PC-9 (cell line): Measurements from ENCODE around the gene PTPRD. TPM values are rescaled to one million over a fixed set of nuclear protein-coding genes. Genes with fewer than 3 reads are reported as not detected.

Source experiments
- BruUV-seq: library from RNA; stranded (reverse); fragments of 400-500 nt; replicated peaks from 2 replicates; lab custom pipeline; 2021; lab: Mats Ljungman, UMichigan
- CTCF ChIA-PET: fragments of 300-600 bp; sonication (Branson Sonifier 250); formaldehyde crosslinking; loops from one replicate; lab custom pipeline; 2022; ENCODE audit warnings: antibody characterized with exemption; lab: Charles Lee
- POLR2A ChIA-PET: fragments of 300-600 bp; sonication (Branson Sonifier 250); formaldehyde crosslinking; loops from one replicate; lab custom pipeline; 2022; ENCODE audit warnings: antibody characterized with exemption; ENCODE audit not compliant: unreplicated experiment; lab: Charles Lee
- DNase-seq, 2 experiments: peaks; one replicate each; pipeline versions ENCODE4 v3.0.0 to v3.0.0-alpha.2; 2015 to 2022; ENCODE audit warnings: mixed read lengths in 1 of 2
- H2AFZ ChIP-seq: fragments of 200-600 bp; sonication (generic); 2 replicates; pipeline ENCODE4 v1.8.1; 2017; ENCODE audit warnings: antibody characterized with exemption
- H3F3A ChIP-seq: fragments of 200-600 bp; sonication (generic); 2 replicates; pipeline ENCODE4 v1.8.1; 2017; ENCODE audit warnings: antibody characterized with exemption, mild to moderate bottlenecking, low read depth; ENCODE audit not compliant: insufficient read depth
- H3K27ac ChIP-seq: fragments of 200-600 bp; sonication (generic); 2 replicates; pipeline ENCODE4 v1.6.1; 2016; ENCODE audit warnings: mixed run types
- H3K27me3 ChIP-seq: fragments of 200-600 bp; sonication (generic); 2 replicates; pipeline ENCODE4 v1.6.1; 2016; ENCODE audit warnings: low read depth, mixed run types; ENCODE audit not compliant: insufficient read depth
- H3K36me3 ChIP-seq: fragments of 200-600 bp; sonication (generic); 2 replicates; pipeline ENCODE4 v1.6.1; 2016; ENCODE audit warnings: low read depth, mixed run types
- H3K4me1 ChIP-seq: fragments of 200-600 bp; sonication (generic); replicated peaks from 2 replicates; pipeline ENCODE4 v1.6.1; 2016; ENCODE audit warnings: mixed run types; ENCODE audit not compliant: insufficient read depth
- H3K4me2 ChIP-seq: fragments of 200-600 bp; sonication (generic); 2 replicates; pipeline ENCODE4 v1.6.1; 2017; ENCODE audit warnings: mixed run types
- H3K4me3 ChIP-seq: fragments of 200-600 bp; sonication (generic); 2 replicates; pipeline ENCODE4 v1.6.1; 2016; ENCODE audit warnings: mixed run types
- H3K79me2 ChIP-seq: fragments of 200-600 bp; sonication (generic); 2 replicates; pipeline ENCODE4 v1.6.1; 2017; ENCODE audit warnings: low read depth, mixed run types
- H3K9me2 ChIP-seq: fragments of 200-600 bp; sonication (generic); 2 replicates; pipeline ENCODE4 v1.8.1; 2017; ENCODE audit warnings: mild to moderate bottlenecking; ENCODE audit not compliant: insufficient read depth
- H3K9me3 ChIP-seq: fragments of 200-600 bp; sonication (generic); 2 replicates; pipeline ENCODE4 v1.8.1; 2016; ENCODE audit warnings: low read depth; ENCODE audit not compliant: insufficient read depth
- H4K20me1 ChIP-seq: fragments of 200-600 bp; sonication (generic); 2 replicates; pipeline ENCODE4 v1.8.1; 2017; ENCODE audit not compliant: insufficient read depth
- EZH2 ChIP-seq: fragments of 200-600 bp; sonication (generic); IDR thresholded peaks from 2 replicates; pipeline ENCODE4 v1.8.0; 2017; ENCODE audit warnings: antibody characterized with exemption, low read depth
- intact Hi-C: fragments of 100-400 bp; cut with micrococcal nuclease; formaldehyde crosslinking; loops from one replicate; pipeline ENCODE4 v1.10.0; 2022; ENCODE audit not compliant: unreplicated experiment
- total RNA-seq: library from RNA; stranded (reverse); gene quantifications from 2 replicates; pipeline ENCODE4 v1.2.3, GENCODE V29; 2021
- TF ChIP-seq, protein P1 (sequence below): fragments of 200-600 bp; sonication (generic); conservative IDR thresholded peaks from 2 replicates; pipeline ENCODE4 v1.6.1; 2017; ENCODE audit warnings: mixed run types, antibody characterized with exemption, mild to moderate bottlenecking, moderate library complexity

The PTPRD gene
- total RNA-seq, 1 experiment from 2014 or later, result not detected

- TF ChIP-seq EZH2, result no peak
- TF ChIP-seq, protein P1, sequence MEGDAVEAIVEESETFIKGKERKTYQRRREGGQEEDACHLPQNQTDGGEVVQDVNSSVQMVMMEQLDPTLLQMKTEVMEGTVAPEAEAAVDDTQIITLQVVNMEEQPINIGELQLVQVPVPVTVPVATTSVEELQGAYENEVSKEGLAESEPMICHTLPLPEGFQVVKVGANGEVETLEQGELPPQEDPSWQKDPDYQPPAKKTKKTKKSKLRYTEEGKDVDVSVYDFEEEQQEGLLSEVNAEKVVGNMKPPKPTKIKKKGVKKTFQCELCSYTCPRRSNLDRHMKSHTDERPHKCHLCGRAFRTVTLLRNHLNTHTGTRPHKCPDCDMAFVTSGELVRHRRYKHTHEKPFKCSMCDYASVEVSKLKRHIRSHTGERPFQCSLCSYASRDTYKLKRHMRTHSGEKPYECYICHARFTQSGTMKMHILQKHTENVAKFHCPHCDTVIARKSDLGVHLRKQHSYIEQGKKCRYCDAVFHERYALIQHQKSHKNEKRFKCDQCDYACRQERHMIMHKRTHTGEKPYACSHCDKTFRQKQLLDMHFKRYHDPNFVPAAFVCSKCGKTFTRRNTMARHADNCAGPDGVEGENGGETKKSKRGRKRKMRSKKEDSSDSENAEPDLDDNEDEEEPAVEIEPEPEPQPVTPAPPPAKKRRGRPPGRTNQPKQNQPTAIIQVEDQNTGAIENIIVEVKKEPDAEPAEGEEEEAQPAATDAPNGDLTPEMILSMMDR, result no peak
- intact Hi-C loops, result no loop called here
These were observed 1850.2 kb downstream of the PTPRD start for GRCh38 chr9:8762479-8763085.

GRCh38 chr9:8760000-8760767 lies 1852.6 kb downstream of the PTPRD start:
- Histone ChIP-seq H3K4me1 (no peaks in the 10 kb centered on the region), H3F3A (no peaks in the 10 kb centered on the region), H3K9me3 (no peaks in the 10 kb centered on the region), H3K27me3 (no peaks in the 10 kb centered on the region), H2AFZ (no peak overlapping the region), H3K27ac (no peak overlapping the region), H3K9me2 (no peaks in the 10 kb centered on the region), H3K79me2 (no peaks in the 10 kb centered on the region), H3K36me3 (no peaks in the 10 kb centered on the region), H3K4me2 (no peak overlapping the region), H4K20me1 (no peaks in the 10 kb centered on the region), H3K4me3 (no peak overlapping the region)
- ChIA-PET CTCF (no interaction called here), POLR2A (no interaction called here)
- TF ChIP-seq, protein P1, result no peak
- TF ChIP-seq EZH2, result no peak
- DNase-seq, result no peak
- no TSS peak for BruUV-seq
- intact Hi-C loops, result no loop called here

More at GRCh38 chr9:8762479-8763085, 1850.2 kb downstream of the PTPRD start:
- ChIA-PET POLR2A (no interaction called here), CTCF (no interaction called here)
- no peaks in the 10 kb centered on the region for H3K9me3 ChIP-seq
- no peaks in the 10 kb centered on the region for H3F3A ChIP-seq
- H4K20me1 ChIP-seq, result no peaks in the 10 kb centered on the region
- no peaks in the 10 kb centered on the region for H3K36me3 ChIP-seq
- no peak overlapping the region for H3K4me2 ChIP-seq
- H3K4me3 ChIP-seq, result no peak overlapping the region
- H3K4me1 ChIP-seq, result no peaks in the 10 kb centered on the region
- no peak overlapping the region for H2AFZ ChIP-seq
- no peaks in the 10 kb centered on the region for H3K9me2 ChIP-seq
- H3K79me2 ChIP-seq, result no peaks in the 10 kb centered on the region
- H3K27ac ChIP-seq, result no peak overlapping the region
- no peaks in the 10 kb centered on the region for H3K27me3 ChIP-seq
- no TSS peak for BruUV-seq
- DNase-seq, result no peak

GRCh38 chr9:8757881-8758280 lies 1854.9 kb downstream of the PTPRD start:
- POLR2A ChIA-PET, result no interaction called here
- H2AFZ ChIP-seq, result no peak overlapping the region
- BruUV-seq, result no TSS peak
- H3F3A ChIP-seq, result no peaks in the 10 kb centered on the region
- H3K27me3 ChIP-seq, result no peaks in the 10 kb centered on the region
- no peaks in the 10 kb centered on the region for H3K36me3 ChIP-seq
- H3K27ac ChIP-seq, result no peak overlapping the region
- H4K20me1 ChIP-seq, result no peaks in the 10 kb centered on the region
- no peaks in the 10 kb centered on the region for H3K9me2 ChIP-seq
- no peaks in the 10 kb centered on the region for H3K9me3 ChIP-seq
- H3K4me1 ChIP-seq, result no peaks in the 10 kb centered on the region
- no peaks in the 10 kb centered on the region for H3K79me2 ChIP-seq
- CTCF ChIA-PET, result no interaction called here
- intact Hi-C loops, result no loop called here
- no peak overlapping the region for H3K4me2 ChIP-seq
- DNase-seq, result no peak
- TF ChIP-seq, protein P1, result no peak
- TF ChIP-seq EZH2, result no peak
- H3K4me3 ChIP-seq, result no peak overlapping the region
